PC-3 (cell line): Measurements from ENCODE around the gene PPP2R3A. TPM values are rescaled to one million over a fixed set of nuclear protein-coding genes. Genes with fewer than 3 reads are reported as not detected.

ENCODE experiments used
- ATAC-seq: fragments of 200-7000 bp; cut with Tn5 transposase; 2 replicates; pipeline ENCODE4 v1.9.1; 2020; ENCODE audit warnings: mild to moderate bottlenecking, moderate library complexity
- BruUV-seq: library from RNA; stranded (reverse); fragments of 400-500 nt; replicated peaks from 2 replicates; lab custom pipeline; 2021; lab: Mats Ljungman, UMichigan
- CTCF ChIA-PET: fragments of 300-600 bp; sonication (Branson Sonifier 250); formaldehyde crosslinking; loops from one replicate; lab custom pipeline; 2022; ENCODE audit warnings: antibody characterized with exemption; lab: Charles Lee
- POLR2A ChIA-PET: fragments of 300-600 bp; sonication (Branson Sonifier 250); formaldehyde crosslinking; loops from one replicate; lab custom pipeline; 2022; ENCODE audit warnings: antibody characterized with exemption; ENCODE audit not compliant: unreplicated experiment; lab: Charles Lee
- DNase-seq: peaks from one replicate; pipeline ENCODE4 v3.0.0-alpha.2; 2015
- H2AFZ ChIP-seq: fragments of 300-600 bp; sonication (generic); 2 replicates; pipeline ENCODE4 v1.6.0; 2016; ENCODE audit warnings: antibody characterized with exemption, low read length
- H3F3A ChIP-seq: fragments of 300-600 bp; sonication (generic); one replicate; pipeline ENCODE4 v1.6.0; 2017; ENCODE audit warnings: antibody characterized with exemption, low read length, control low read depth, mild to moderate bottlenecking; ENCODE audit not compliant: unreplicated experiment
- H3K27ac ChIP-seq: fragments of 300-600 bp; sonication (generic); 2 replicates; pipeline ENCODE4 v1.5.1; 2016; ENCODE audit warnings: mild to moderate bottlenecking, low read length
- H3K27me3 ChIP-seq: fragments of 300-600 bp; sonication (generic); 2 replicates; pipeline ENCODE4 v1.6.1; 2016; ENCODE audit warnings: low read length, mixed read lengths
- H3K36me3 ChIP-seq: fragments of 300-600 bp; sonication (generic); 2 replicates; pipeline ENCODE4 v1.6.1; 2016; ENCODE audit warnings: low read depth, mixed run types, low read length, mixed read lengths
- H3K4me1 ChIP-seq: fragments of 300-600 bp; sonication (generic); 2 replicates; pipeline ENCODE4 v1.5.1; 2016; ENCODE audit warnings: low read length; ENCODE audit not compliant: insufficient read depth
- H3K4me2 ChIP-seq: fragments of 300-600 bp; sonication (generic); 2 replicates; pipeline ENCODE4 v1.6.0; 2016; ENCODE audit warnings: low read length
- H3K4me3 ChIP-seq: fragments of 300-600 bp; sonication (generic); 2 replicates; pipeline ENCODE4 v1.5.1; 2016; ENCODE audit warnings: mild to moderate bottlenecking, low read length, mixed read lengths
- H3K79me2 ChIP-seq: fragments of 300-600 bp; sonication (generic); 2 replicates; pipeline ENCODE4 v1.6.1; 2017; ENCODE audit warnings: low read length, mixed read lengths
- H3K9ac ChIP-seq: fragments of 300-600 bp; sonication (generic); 2 replicates; pipeline ENCODE4 v1.6.0; 2016; ENCODE audit warnings: mild to moderate bottlenecking, low read length
- H3K9me2 ChIP-seq: fragments of 300-600 bp; sonication (generic); replicated peaks from 2 replicates; pipeline ENCODE4 v1.6.1; 2016; ENCODE audit warnings: mixed run types, low read length, mixed read lengths
- H3K9me3 ChIP-seq: fragments of 300-600 bp; sonication (generic); 2 replicates; pipeline ENCODE4 v1.6.1; 2016; ENCODE audit warnings: low read length, mixed read lengths
- H4K20me1 ChIP-seq: fragments of 300-600 bp; sonication (generic); 2 replicates; pipeline ENCODE4 v1.6.1; 2016; ENCODE audit warnings: low read length, mixed read lengths
- EZH2 ChIP-seq: fragments of 300-600 bp; sonication (generic); IDR thresholded peaks from one replicate; pipeline ENCODE4 v1.6.1; 2017; ENCODE audit warnings: antibody characterized with exemption, mild to moderate bottlenecking, low read length; ENCODE audit not compliant: unreplicated experiment
- EZH2phosphoT487 ChIP-seq: fragments of 300-600 bp; sonication (generic); IDR thresholded peaks from 2 replicates; pipeline ENCODE4 v1.6.1; 2018; ENCODE audit warnings: mild to moderate bottlenecking, antibody characterized with exemption, low read length, borderline replicate concordance
- intact Hi-C: fragments of 100-400 bp; cut with micrococcal nuclease; formaldehyde crosslinking; loops from 2 replicates; pipeline ENCODE4 v1.9.0; 2023
- total RNA-seq: library from RNA; depleted of rRNA; stranded (reverse); fragments of >200 nt; gene quantifications from 2 replicates; pipeline ENCODE4 v1.2.3, GENCODE V29; 2014
- TF ChIP-seq, protein P1 (sequence below): fragments of 300-600 bp; sonication (generic); conservative IDR thresholded peaks from 2 replicates; pipeline ENCODE4 v1.5.1; 2017; ENCODE audit warnings: antibody characterized with exemption, low read depth, mild to moderate bottlenecking, low read length

PPP2R3A gene
- total RNA-seq, 1 experiment from 2014 or later: 12.3 TPM

DNA sequence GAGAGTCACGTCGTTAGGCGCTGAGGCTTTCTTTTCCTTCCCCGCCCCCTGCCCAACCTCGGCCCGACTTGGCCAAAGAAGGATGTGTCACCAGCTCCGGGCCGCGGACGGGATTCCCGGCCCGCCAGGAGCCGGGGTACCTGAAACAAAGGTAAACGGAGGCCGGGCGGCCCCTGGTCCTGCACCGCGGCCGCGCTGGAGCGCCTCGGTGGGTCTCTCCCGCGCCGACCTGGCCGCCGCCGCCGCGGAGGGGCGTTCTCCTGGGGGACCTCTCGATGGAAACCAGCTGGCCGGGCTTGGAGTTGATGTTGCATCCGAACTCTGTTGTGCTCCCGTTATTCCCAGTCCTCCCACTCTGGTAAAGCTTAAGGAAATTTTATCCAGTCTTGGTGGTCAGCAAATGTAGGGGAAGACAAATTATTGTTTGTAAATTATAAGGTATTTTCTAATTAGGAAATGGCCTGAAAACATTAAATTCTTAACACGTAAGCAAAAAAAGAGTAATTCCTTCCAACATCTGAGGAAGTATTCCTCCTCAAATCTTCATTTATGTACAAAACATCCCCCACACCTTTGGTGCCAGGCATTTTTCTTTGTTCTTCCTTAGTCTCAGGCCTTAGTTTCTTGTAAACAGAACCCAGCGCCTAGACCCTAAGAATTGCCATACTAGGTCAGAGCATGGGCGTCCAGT is 888 bp downstream of the PPP2R3A start:
- POLR2A ChIA-PET: no interaction called here
- Histone ChIP-seq H3K9me2 (no peaks in the 10 kb centered on the region), H2AFZ (peak overlapping the region; percentile 80), H3K4me2 (peak overlapping the region; percentile 93), H3K9ac (peak overlapping the region; percentile 74), H3K4me1 (peaks cover 40% of the 10 kb centered on the region), H3K36me3 (no peaks in the 10 kb centered on the region), H3K27ac (peak overlapping the region; percentile 50), H3K79me2 (peaks cover 53% of the 10 kb centered on the region), H3K9me3 (no peaks in the 10 kb centered on the region), H4K20me1 (no peaks in the 10 kb centered on the region), H3K27me3 (no peaks in the 10 kb centered on the region), H3F3A (no peaks in the 10 kb centered on the region), H3K4me3 (peak overlapping the region; percentile 82)
- CTCF ChIA-PET: no interaction called here
- intact Hi-C loops: loop anchor here (1.0 to 5.0 kb wide), 2 partner anchors 49 to 76 kb away; no protein-coding TSS in a partner anchor
- ATAC-seq (peak; percentile 8), DNase-seq (no peak)
- TF ChIP-seq, protein P1, sequence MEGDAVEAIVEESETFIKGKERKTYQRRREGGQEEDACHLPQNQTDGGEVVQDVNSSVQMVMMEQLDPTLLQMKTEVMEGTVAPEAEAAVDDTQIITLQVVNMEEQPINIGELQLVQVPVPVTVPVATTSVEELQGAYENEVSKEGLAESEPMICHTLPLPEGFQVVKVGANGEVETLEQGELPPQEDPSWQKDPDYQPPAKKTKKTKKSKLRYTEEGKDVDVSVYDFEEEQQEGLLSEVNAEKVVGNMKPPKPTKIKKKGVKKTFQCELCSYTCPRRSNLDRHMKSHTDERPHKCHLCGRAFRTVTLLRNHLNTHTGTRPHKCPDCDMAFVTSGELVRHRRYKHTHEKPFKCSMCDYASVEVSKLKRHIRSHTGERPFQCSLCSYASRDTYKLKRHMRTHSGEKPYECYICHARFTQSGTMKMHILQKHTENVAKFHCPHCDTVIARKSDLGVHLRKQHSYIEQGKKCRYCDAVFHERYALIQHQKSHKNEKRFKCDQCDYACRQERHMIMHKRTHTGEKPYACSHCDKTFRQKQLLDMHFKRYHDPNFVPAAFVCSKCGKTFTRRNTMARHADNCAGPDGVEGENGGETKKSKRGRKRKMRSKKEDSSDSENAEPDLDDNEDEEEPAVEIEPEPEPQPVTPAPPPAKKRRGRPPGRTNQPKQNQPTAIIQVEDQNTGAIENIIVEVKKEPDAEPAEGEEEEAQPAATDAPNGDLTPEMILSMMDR: no peak
- no peak for TF ChIP-seq EZH2phosphoT487
- no peak for TF ChIP-seq EZH2
- TSS peak; percentile 54 for BruUV-seq

DNA sequence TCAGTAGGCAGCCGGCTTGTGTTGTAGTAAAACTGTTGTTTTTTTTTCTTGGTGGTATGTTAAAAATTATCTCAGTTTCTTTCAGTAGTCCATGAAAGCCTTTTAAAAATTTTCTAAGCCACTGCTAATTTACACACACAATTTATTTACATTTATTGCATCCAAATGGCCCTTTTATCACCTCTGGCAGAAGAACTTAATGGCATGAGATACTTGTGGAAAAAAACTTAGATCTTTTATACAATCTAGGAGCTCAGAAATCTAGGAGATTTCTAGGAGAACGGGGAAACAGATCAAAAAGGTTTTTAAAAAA is 1.4 kb downstream of the PPP2R3A start:
- Histone ChIP-seq H3K9me2 (no peaks in the 10 kb centered on the region), H3K4me2 (peak overlapping the region; percentile 93), H3K27ac (0 out of 2 replicates have a peak overlapping the region, but pooled peaks have one; percentile 2), H3K79me2 (peaks cover 58% of the 10 kb centered on the region), H3K4me3 (peak overlapping the region; percentile 82), H3K36me3 (no peaks in the 10 kb centered on the region), H3K27me3 (no peaks in the 10 kb centered on the region), H3K9me3 (no peaks in the 10 kb centered on the region), H3F3A (no peaks in the 10 kb centered on the region), H3K9ac (peak overlapping the region; percentile 74), H4K20me1 (no peaks in the 10 kb centered on the region), H3K4me1 (peaks cover 40% of the 10 kb centered on the region), H2AFZ (no peak overlapping the region)
- DNase-seq (no peak), ATAC-seq (no peak)
- intact Hi-C loops: loop anchor here (1.0 to 5.0 kb wide), 2 partner anchors 50 to 75 kb away; no protein-coding TSS in a partner anchor
- TF ChIP-seq EZH2 (no peak), EZH2phosphoT487 (no peak)
- TF ChIP-seq, protein P1: no peak
- ChIA-PET CTCF (interaction anchor here (0.8 kb wide), 1 partner anchor 76 kb away, joined by 3 read pairs; no protein-coding TSS in a partner anchor), POLR2A (no interaction called here)
- no TSS peak for BruUV-seq

DNA sequence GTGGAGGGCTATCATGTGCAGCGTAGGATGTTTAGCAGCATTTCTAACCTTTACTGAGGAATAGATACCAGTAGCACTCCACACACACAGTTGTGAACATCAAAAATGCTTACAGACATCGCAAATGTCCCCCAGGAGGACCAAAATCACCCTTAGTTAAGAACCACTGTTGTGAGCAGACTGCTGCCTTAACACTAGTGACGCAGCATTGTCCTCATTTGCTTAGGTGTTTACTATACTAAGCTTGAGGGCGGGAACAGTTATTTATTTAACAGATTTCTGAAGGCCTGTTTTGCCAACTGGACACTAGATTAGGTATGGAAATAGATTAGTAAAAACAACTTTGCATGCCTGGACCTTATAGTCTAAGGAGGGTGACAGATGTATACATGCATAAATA is 2.3 kb downstream of the PPP2R3A start:
- Histone ChIP-seq H3K9me3 (no peaks in the 10 kb centered on the region), H3K4me3 (peak overlapping the region; percentile 82), H3K4me2 (peak overlapping the region; percentile 93), H3K36me3 (no peaks in the 10 kb centered on the region), H3K9ac (no peak overlapping the region), H3K9me2 (no peaks in the 10 kb centered on the region), H2AFZ (no peak overlapping the region), H3K79me2 (peaks cover 68% of the 10 kb centered on the region), H4K20me1 (no peaks in the 10 kb centered on the region), H3K4me1 (peaks cover 40% of the 10 kb centered on the region), H3K27me3 (no peaks in the 10 kb centered on the region), H3F3A (no peaks in the 10 kb centered on the region), H3K27ac (0 out of 2 replicates have a peak overlapping the region, but pooled peaks have one; percentile 2)
- POLR2A ChIA-PET: interaction anchor here (0.5 kb wide), 1 partner anchor 665 kb away, joined by 3 read pairs; no protein-coding TSS in a partner anchor
- no peak for TF ChIP-seq EZH2
- no peak for TF ChIP-seq EZH2phosphoT487
- TF ChIP-seq, protein P1: no peak
- CTCF ChIA-PET: interaction anchor here (0.8 kb wide), 1 partner anchor 75 kb away, joined by 3 read pairs; no protein-coding TSS in a partner anchor
- intact Hi-C loops: loop anchor here (5.0 kb wide), 1 partner anchor 51 kb away; no protein-coding TSS in a partner anchor
- no peak for ATAC-seq
- no TSS peak for BruUV-seq
- DNase-seq: no peak
